NCI-H345 treated with DMSO at 0.1 percent for 48 hours (cell line): Measurements from ENCODE around the gene CDH2.

Experiments
- DNase-seq: peaks from one replicate; lab custom pipeline; 2025; ENCODE audit not compliant: unreplicated experiment; lab: John Stamatoyannopoulos, UW

Gene CDH2

DNA sequence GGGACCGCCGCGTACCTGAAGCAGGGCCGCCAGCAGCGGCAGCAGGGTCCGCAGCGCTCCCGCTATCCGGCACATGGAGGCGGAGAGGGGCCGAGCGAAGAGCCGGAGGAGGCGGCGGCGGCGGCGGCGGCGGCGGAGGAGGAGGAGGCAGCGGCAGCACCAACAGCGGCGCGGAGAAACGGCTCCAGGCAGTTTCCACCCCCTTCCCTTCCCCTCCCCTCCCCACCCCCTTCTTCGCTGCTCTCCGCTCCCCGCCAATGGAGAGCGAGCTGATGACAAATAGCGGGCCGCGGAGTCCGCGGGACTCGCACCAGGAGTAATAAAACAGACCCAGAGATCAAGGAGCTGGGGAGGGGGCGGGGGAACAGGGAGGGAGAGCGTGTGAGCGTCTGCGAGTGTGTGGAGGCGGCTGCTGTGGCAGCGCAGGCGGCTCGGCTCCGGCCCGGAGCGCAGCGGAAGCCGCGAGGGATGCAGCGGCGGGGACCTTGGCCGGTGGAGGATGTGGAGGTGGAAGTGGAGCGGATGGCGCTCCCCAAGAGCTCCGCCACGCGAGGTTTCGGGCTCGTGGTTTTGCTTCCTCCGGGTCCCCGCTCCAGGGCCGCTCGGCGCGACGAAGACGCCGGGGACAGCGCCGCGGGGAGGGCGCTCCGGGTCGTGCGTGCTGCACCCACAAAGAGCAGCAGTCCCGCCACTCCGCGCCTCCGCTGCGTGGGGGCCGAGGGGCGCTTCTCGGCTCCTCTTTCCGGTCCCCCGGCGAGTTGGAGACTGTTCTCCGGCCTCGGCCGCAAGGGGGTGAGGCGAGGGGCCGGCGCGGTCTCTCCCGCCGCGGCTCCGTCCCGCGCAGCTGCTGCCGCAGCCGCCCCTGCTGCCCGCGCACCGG lies at the start of gene CDH2:
Gene CDH2 (minus strand): TSS at position 183 of the 880 bp plus-strand sequence. CDS start 108 bp downstream, at position 75.
- DNase-seq: peak; percentile 87

DNA sequence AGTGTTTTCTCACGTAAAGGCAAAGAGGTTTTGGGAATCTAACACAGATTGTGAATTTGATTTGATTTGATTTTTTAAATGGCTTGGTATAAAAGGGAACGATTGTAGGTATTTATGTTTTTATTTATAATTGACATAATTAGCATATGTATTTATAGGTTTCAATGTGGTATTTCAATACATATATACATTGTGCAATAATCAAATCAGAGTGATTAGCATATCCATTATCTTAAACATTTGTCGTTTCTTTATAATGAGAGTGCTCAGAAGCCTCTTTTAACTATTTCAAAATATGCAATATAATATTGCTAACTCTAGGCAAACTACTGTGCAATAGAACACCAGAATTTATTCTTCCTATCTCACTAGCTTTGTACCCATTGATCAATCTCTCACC lies 35.1 kb upstream of the CDH2 start:
- DNase-seq: no peak

DNA sequence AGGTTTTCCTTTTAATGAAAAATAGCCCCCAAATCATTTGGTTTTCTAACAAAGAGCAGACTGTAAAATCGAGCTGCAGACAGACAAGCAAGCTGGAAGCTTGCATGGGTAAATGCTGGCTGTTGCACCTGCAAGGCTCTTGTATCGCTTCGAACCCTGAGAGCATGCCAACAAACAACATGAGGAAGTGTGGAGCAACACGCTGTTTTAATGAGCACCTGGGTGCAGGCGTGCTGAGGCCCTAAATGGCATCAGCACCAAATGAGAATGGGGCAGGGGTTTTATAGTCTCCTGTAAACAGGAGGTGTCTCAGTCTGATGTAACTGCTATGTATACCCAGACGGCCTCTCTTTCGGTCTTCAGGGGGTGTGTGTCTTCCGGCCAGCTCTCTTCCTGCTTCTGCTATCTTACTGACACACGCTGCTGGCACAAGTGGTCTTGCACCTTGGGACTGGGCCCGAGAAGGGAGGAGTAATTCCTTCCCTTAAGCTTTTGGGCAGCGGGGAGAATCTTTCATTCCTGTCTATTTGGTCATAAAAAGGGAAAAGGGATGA lies 31.9 kb upstream of the CDH2 start:
- DNase-seq: no peak

DNA sequence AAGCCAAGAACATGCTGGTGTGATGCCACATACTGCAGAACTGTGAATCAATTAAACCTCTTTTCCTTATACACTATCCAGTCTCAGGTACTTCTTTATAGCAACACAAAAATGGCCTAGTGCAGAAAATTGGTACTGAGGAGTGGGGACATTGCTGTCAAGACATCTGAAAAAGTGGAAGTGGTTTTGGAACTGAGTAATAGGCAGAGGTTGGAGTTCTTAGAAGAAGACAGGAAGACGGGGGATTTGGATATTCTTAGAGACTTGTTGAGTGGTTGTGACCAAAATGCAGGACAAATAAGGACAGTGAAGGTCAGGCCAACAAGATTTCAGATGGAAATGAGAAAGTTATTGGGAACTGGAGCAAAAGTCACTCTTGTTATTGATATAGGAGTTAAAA lies 31.3 kb upstream of the CDH2 start:
- DNase-seq: no peak

DNA sequence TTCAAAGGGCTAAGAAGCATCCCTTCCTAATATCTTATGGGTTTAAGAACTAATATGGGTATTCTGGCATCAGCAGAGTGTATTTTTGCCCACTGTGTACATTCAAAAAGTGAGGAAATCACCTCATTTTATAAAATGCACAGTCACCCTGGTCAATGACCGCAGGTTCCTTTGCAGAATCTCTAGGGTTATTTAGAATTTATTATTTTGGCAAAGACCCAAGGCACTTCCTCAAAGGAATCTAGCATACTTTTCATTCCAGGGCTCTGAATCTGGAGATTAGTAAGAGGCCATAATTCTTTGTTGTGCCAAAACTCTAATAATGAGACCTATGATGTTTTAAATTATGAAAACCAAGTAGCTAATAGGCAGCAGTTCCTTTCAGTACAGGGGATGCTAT lies 27.2 kb upstream of the CDH2 start:
- no peak for DNase-seq

DNA sequence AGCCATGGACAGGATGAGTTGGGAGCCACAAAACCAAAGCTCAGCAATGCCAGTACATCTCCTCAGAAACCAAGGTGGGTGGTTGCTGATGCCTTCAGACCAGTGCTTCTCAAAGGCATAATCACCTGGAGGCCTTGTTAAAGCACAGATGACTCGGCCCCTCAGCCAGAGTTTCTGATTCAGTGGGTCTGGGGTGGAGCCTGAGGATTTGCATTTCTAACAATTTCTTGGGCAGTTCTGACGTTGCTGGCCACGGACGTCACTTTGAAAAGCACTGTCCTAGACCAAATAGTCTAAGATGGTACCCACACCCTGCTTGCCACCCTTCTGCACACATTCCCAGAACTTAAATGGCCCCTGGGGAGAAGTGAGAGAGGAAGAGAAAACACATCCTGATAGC lies 24.1 kb upstream of the CDH2 start:
- no peak for DNase-seq

DNA sequence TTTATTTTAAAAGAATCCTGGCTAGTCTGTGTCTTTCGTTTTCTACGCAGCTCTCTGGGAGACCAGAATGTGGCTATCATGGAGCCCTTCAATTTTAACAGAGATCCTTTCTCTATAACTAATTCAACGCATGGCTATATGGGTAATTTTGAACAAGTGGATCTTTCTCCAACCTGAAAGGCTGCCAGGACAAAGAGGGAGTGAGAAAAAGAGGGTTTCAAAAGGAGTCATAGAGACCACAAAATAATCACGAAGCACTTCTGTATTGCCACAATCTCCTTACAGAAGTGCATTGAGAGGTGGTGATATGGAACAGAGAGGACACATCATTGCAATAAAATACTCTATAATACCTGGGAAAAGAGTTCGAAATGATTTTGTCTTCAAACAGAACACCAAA lies 21.7 kb upstream of the CDH2 start:
- DNase-seq: no peak

DNA sequence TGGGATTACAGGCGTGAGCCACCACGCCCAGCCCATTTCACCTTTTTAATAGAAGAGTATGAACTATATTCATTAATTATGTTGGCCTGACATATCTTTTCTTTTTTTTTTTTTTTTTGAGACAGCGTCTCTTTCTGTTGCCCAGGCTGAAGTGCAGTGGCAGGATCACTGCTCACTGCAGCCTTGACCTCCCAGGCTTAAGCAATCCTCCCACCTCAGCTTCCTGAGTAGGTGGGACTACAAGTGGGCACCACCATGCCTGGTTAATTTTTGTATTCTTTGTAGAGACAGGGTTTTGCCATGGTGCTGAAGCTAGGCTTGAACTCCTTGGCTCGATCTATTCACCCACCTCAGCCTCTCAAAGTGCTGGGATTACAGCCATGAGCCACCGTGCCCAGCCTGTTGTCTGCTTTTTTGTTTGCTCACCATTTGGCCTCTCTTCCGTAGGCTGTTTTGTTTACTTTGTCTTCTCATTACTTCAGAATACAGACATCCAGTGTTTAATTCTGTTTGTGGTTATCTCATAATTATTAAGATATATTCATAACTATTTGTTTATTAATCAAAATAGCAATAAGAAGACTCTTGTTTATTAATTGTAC lies 16.3 kb upstream of the CDH2 start:
- DNase-seq: no peak

DNA sequence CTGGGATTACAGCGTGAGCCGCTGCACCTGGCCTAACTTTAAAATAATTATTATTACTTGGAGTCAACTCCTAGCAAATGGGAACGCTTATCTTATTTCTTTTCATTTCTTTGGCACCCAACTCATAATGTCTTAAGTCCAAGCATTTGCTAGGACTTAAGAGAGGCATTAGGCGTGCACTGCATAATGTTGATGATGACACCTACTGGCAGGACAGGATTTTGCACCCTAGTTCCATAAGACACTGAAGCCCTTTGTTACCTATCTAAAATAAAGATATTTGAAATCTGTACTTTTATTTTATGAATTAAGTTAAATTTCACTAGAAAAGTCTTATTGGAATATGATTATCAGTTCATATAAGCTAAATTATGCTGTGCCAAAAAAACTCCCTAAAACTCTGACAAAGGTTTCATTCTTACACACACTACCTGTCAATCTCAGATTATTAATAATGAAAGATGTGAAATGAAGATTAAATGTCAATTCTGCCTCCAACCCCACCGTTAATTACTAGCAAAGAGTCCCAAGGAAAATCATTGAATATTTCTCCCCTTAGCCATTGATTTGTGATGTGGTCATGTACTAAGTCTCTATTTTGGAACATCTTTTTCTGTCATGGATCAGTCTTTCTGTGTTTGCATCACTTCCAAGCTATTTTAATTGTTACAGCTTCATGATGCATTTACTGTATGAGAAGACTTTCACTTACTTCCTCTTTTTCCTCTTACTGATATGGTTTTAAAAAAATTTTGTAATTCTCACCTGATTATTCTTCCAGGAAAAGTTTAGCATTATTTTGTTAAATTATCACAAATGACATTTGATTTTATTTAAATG lies 12.7 kb upstream of the CDH2 start:
- DNase-seq: no peak

DNA sequence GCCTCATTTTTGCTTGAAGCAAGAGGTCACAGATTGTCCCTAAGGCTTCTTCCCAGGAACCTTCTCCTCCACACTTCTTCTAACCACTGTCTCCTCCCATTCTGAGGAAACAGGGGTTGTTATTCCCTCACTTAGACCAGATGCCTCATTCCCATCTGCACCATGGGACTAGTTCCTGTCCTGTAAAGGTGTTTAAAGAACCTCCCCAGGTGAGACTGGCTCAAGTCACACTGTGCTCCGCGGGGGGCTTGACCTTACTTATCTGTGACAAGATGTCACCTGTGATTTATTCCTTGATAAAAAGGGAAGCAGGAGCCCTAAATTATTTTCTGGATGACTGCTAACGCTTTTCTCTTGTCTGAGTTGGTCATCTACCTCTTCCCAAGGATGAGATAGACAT lies 8.2 kb upstream of the CDH2 start:
- no peak for DNase-seq

DNA sequence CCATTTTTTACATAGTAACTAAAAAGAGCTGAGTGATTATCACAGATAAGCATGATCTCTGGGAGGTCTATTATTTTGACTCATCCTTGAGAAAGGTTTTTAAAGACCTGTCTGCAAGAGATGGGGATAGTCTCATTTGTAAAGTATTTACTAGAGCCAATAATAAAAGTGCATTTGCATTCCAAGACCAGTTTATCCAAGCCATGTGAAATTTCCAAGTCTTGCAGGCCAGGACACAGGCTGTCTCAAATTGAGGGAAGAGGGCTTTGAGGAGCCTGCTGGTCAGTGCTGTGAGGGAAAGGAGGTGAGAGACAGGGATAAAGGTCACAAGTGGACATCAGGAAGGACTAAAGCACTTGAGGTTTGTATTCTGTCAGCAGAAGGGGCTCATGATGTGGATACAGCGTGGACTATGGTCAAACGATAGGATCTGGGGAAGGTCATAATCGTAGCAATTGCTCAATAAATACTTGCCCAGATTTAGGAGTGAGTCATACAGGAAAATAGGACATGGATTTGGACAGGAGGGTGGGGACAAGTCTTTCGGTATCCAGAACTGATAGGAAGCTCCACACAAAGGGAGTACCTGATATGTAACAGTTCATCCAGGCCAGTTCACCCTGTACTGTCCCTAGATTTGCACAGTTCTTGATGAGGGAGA lies 6.6 kb upstream of the CDH2 start:
- DNase-seq: no peak

DNA sequence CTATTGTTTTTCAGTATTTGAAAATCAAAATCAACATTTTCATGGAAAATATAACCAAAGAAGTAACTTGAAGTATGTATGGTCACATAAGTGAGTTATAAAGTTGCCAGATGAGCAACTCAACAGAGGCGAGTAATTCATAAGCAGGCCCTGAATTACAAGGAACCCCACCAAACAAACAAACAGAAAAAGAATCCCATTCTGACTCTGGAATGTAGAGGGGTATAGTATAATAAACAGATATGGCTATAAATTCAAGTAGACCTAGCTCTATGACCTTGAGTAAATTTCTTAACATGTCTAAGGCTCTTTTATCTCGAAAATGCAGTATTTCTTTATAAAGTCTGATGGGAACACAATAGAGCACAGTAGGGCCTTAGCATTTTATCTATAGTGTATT lies 4.7 kb upstream of the CDH2 start:
- DNase-seq: no peak

DNA sequence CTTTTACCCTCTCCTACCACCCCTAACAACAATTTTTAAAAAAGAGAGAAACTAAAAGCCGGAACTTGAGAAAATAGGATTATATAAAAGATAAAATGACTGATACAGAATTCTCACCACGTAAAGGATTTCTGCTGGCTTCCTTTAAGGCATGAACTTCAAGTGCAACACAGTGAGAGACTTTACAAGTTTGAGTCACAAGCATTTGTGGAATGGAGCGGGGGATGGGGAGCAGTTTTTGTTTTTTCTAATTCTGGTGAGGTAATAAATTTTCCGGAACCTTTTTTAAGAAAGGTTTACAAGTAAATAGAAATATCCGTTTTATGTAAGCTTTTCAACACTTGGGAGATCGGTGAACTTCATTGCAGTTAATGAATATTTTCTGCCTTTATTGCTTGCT lies 1.8 kb upstream of the CDH2 start:
- no peak for DNase-seq

DNA sequence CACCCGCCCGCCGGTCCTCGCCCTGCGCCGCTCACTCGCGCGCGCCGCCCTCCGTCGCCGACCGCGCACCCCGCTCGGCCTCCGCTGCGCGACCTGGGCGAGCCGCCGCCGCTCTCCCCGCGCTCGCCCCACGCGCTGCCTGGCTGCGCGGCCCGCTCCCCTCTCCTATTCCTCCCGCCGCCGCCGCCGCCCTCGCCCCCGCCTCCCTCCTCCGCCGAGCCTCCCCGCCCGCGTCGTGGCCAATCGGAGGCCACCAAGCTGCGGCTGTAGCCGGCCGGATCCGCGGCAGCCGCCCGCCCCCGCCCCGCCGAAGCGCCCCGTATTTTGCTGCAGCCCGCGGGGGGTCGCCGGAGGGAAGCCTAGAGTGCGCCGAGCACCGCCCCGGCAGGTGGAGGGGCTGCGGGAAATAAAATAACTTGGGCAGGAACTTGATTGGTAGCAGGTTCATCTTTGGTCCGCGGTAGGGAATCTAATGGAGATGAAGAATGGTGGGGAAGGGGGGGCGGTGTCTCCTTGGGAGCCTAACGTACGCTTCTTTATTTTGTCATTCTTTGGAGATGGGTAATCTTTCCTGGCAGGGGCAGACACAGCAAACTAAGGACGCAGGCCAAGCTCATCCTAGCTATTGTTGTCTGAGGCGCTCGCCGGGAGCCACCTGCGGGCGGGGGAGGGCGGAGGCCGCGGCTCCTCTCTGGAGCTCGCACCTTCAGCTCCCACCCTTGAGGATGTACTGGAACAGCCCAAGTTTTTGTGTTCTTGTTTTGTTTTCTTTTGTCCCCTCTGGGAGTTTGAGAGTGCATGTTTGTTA lies 1.1 kb upstream of the CDH2 start:
- peak; percentile 94 for DNase-seq

DNA sequence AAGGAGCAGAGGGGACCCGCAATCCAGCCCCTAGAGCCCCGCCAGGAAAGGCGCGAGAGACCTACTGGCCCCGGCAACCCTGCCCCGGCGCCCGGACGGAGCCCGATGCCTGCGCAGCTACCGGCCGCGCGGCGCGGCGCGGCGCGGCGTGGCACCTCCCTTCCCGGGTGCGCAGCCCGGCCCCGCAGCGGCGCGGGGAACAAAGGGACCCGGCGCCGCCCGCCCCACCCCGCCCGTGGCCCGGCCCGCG lies 307 bp downstream of the CDH2 start:
- no peak for DNase-seq

DNA sequence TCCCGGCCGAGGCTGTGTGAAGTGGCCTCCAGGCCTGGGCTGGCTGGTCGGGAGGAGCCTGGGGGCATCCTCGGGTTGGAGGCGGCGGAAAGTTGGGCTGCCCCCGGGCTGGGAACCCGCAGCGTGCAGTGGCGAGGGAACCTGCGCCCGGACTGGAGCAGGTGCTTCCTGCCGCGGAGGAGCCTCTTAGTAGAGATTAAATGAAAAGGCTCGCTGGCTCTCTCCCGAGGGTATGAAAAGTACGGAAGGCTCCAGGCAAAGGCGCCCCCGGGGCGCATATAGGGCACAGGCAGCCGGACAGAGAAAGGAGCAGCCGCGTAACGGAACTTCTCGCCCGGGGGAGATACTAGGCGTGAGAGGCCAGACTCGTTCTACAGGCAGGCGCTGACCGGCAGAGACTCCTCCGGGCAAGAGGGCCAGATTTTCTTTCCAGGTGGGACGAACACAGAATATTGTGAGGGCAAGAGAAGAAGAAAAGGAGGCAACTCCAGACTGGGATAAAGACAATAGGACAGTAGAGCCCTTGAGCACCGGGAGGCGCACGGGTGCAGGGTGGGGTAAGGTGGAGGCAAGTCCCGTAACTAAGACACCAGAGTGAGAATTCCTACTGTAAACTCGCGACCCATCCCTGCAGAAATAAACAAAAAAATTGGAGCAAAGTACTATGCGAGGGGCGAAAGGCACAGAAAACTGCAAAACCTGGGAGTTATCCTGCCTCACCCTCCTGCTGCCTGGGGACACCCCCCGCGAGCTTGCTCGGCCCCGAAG lies 816 bp downstream of the CDH2 start:
- peak; percentile 41 for DNase-seq

DNA sequence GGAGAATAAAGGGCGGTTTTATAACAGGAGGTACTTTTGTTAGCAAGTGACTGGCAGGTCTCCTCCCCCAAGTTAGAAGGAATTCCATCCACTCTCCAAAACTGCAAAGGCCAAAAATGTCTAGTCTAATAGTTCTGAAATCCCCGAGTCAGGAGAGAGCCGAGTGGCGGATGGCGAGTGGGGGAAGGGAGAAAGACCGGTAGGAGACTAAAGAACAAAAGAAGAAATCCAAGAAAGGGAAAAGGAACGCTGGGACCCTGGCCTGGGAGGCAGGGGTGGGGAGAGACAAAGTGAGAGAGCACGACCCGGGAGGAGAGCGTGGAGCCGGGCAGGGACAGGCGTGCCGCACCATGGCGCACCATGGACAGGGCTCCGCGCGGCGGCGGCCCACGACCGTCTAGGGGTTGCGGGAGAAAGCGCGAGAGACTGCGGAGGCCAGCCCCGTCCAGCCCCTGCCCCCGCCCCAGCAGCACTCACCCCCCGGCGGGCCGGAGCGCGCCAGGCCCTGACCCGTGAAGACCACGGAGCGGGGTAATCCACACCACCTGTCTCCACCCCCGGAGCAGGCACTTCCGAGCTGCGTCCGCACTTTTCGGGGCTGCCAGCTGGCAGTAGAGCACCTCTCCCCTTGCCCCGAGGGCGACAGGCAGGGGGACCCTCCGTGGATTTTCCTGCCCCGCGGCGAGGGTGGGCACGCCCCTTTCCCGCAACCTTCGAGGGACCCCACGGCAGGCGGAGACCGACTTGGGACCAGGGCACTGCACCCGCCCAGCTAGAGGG lies 1.6 kb downstream of the CDH2 start:
- peak; percentile 15 for DNase-seq

DNA sequence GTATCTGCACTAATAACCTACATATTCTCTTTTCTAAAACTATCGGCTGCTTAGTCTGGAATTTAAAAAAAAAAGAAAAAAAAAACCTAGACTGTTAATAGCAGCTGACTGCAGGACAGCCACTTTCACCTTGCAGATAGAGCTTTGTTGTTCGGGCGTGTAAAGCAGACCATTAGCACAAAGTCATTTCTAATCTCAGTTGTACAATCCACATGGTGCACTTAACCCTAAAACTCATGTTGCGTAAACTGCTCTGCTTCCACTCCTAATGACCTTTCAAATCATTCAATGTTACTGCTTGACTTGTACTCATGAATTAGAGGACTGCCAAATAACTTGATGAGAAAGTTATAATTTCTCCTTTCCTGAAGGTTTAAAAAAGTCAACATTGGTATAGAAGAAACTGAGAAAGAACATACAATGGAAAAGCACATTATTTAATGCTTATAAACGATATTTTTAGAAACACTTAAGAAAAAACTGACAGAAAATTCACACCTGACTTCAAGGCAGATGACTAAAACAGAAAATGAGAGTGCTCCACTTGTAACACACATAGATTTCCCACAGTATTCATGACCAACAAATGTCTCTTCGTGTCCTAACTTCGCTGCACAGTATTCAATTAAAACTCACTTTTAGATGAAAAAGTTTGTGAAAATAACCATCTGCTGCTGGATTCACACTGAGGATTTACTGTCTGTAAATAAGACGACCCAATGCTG lies 2.6 kb downstream of the CDH2 start:
- peak; percentile 12 for DNase-seq
